Activated CD4-positive, CD25-positive, alpha-beta regulatory T cell (primary cell): ENCODE data around the gene HMOX2.

ENCODE experiments used
- DNase-seq, 4 experiments: peaks; one replicate each; lab custom pipeline; 2025; lab: John Stamatoyannopoulos, UW

HMOX2 gene

GRCh38 chr16:4505356-4506147, 29.4 kb downstream of the HMOX2 start:
- peak in 3 of 4 experiments; percentile 12 to 53 (median 52) for DNase-seq

GRCh38 chr16:4506450-4506849, 30.3 kb downstream of the HMOX2 start:
- peak in 3 of 4 experiments; percentile 15 to 25 (median 18) for DNase-seq

GRCh38 chr16:4507588-4508345, 31.6 kb downstream of the HMOX2 start:
- no peak for DNase-seq

DNA sequence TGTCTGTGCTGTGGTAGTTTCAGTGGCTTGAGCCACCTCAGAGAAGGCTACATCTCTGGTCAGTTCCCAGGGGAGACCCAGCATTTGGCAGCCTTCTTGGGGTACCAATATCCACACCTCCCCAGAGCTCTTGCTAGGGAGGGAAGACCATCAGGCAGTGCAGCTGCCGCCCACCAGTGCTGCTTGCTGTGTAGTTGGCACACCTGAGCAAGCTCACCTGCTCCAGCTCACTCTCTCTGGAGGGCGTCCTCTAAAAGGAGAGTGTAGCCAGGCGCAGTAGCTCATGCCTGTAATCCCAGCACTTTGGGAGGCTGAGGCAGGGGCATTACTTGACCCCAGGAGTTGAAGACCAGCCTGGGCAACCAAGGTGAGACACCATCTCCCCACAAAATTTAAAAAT, 32.6 kb downstream of the HMOX2 start:
- no peak for DNase-seq

DNA sequence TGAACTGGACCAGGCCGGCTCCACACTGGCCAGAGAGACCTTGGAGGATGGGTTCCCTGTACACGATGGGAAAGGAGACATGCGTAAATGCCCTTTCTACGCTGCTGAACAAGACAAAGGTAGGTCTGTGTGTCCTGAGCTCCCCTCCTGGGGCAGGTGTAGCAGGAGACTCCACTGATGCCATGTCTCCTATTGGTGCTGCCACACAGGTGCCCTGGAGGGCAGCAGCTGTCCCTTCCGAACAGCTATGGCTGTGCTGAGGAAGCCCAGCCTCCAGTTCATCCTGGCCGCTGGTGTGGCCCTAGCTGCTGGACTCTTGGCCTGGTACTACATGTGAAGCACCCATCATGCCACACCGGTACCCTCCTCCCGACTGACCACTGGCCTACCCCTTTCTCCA, 33.2 kb downstream of the HMOX2 start:
- DNase-seq, result no peak

- DNase-seq, result no peak
Observed at GRCh38 chr16:4510131-4510530, 33.9 kb downstream of the HMOX2 start.

GRCh38 chr16:4510747-4511426, 34.7 kb downstream of the HMOX2 start:
- DNase-seq, result no peak

DNA sequence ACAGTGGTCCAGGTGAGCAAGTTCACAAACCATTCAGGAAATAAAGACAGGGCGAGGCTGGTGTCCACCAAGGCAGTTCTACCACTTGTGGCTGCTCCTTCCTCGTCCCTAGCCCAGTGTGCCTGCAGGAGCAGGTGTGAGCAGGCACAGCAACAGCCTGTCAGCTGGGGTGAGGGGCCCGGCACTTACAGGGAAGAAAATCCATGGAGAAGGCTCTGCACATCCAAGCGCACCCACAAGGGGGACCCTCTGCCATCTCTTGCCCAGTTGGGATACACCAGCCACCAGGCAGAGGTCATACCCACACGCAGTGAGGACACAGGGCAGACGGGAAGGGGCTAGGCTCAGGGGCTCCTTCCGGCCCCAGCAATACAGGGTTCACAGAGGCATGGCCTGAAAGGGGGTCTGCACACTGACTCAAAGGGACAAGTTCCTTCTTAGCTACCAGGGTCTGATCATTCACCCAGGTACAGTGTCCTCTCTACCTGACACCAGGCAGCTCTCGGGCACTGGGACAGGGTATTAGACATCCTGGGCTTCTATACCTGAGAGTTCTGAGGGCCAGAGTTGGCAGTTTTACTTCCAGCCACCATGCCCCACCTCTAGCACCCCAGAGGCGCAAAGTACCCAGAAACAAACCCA, 35.4 kb downstream of the HMOX2 start:
- no peak for DNase-seq

- DNase-seq, result no peak
Observed at GRCh38 chr16:4512473-4512872, 36.3 kb downstream of the HMOX2 start.

DNA sequence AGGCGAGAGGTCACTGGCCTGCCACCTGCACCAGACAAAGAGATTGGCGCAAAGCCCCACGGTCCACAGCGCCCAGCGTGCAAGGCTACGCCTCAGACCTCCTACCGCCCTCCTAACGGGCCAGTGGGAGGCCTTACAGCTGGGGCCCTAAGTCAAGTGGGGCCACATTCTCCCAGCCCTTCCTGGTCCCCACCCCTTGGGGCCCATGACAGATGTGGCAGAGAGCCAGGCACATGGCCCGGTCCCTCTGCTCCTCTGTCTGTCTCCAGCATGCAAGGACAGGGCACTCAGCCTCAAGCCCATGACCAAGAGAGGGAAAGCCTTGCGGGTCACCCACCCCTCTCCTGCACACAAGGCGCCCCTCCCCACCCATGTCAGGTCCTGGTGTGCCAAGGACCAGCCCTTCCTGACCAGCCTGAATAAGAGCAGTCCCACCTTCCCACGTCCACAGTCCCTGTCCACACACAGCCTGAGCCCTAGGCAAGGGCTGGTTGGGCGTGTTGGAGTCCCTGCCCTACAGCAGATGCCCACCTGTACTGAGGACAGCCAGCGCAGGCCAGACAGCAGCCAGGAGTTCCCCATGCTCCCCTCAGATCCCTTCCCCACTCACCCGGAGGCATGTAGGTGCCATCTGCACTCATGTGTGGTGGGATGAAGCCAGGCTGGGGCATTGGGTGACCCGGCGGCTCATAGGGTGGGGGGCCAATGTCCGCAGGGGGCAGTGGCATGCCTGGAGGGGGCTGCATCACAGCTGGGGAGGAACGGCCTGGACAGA, 37.1 kb downstream of the HMOX2 start:
- no peak for DNase-seq

GRCh38 chr16:4513881-4514280, 37.7 kb downstream of the HMOX2 start:
- DNase-seq, result no peak

- no peak for DNase-seq
Observed at GRCh38 chr16:4514606-4515005, 38.4 kb downstream of the HMOX2 start.

DNA sequence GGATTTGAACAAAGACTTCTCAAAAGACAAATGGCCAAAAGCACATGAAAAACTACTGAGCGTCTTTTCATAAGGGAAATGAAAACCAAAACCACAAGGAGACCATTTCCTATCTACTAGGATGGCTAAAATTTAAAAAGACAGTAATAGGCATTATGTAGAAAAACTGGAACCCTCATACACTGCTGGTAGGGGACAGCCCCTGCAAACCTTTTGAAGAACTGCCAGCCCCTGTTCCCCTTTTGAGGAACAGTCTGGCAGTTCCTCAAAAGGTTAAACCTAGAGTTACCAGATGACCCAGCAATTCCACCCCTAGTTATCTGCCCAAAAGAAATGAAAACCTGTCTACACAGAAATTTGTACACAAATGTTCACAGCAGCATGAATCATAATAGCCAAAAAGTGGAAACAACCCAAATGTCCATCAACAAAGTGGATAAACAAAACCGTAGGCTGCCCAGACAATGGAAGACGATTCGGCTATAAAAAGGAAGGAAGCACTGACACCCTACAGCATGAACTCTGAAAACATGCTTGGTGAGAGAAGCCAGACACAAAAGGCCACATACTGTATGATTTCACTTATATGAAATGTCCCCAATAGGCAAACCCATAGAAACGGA, 39.5 kb downstream of the HMOX2 start:
- DNase-seq, result no peak

- no peak for DNase-seq
Observed at GRCh38 chr16:4517812-4518680, 41.8 kb downstream of the HMOX2 start.

- DNase-seq, result no peak
Observed at GRCh38 chr16:4519274-4520058, 43.3 kb downstream of the HMOX2 start.

DNA sequence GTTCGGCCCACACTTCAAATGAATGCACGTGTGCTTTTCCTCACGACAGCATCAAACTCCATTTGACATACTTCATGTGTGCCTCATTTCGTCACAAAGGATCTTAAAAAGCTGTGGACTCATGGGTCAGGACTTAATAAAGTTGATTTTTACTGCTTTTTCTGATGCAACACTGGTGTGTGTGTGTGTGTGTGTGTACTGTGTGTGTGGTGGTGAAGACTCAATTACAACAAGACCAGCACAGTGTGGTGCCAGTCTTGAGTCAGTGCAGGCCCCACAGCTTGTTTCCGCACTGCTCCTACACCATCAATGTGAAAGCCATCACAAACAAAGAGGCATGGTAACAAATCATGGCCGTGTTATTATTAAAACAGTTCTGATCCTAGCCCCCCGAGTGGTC, 44.7 kb downstream of the HMOX2 start:
- no peak for DNase-seq

- no peak for DNase-seq
Observed at GRCh38 chr16:4522051-4522581, 45.9 kb downstream of the HMOX2 start.

- no peak for DNase-seq
Observed at GRCh38 chr16:4523686-4524085, 47.5 kb downstream of the HMOX2 start.

- no peak for DNase-seq
Observed at GRCh38 chr16:4524571-4524970, 48.4 kb downstream of the HMOX2 start.
